Stromal cell of bone marrow (primary cell): Measurements from ENCODE around the gene KIFC3.
"Not testable (repeated sequence)": the region's sequence is repeated elsewhere in the genome, so short reads cannot be mapped to it uniquely, and the experiment has no call there.

ENCODE experiments used
- DNase-seq: peaks from one replicate; pipeline ENCODE4 v3.0.0-alpha.2; 2012; ENCODE audit warnings: low read depth

Gene KIFC3, protein sequence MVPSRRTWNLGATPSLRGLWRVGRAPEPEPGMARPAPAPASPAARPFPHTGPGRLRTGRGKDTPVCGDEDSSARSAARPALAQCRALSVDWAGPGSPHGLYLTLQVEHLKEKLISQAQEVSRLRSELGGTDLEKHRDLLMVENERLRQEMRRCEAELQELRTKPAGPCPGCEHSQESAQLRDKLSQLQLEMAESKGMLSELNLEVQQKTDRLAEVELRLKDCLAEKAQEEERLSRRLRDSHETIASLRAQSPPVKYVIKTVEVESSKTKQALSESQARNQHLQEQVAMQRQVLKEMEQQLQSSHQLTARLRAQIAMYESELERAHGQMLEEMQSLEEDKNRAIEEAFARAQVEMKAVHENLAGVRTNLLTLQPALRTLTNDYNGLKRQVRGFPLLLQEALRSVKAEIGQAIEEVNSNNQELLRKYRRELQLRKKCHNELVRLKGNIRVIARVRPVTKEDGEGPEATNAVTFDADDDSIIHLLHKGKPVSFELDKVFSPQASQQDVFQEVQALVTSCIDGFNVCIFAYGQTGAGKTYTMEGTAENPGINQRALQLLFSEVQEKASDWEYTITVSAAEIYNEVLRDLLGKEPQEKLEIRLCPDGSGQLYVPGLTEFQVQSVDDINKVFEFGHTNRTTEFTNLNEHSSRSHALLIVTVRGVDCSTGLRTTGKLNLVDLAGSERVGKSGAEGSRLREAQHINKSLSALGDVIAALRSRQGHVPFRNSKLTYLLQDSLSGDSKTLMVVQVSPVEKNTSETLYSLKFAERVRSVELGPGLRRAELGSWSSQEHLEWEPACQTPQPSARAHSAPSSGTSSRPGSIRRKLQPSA

DNA sequence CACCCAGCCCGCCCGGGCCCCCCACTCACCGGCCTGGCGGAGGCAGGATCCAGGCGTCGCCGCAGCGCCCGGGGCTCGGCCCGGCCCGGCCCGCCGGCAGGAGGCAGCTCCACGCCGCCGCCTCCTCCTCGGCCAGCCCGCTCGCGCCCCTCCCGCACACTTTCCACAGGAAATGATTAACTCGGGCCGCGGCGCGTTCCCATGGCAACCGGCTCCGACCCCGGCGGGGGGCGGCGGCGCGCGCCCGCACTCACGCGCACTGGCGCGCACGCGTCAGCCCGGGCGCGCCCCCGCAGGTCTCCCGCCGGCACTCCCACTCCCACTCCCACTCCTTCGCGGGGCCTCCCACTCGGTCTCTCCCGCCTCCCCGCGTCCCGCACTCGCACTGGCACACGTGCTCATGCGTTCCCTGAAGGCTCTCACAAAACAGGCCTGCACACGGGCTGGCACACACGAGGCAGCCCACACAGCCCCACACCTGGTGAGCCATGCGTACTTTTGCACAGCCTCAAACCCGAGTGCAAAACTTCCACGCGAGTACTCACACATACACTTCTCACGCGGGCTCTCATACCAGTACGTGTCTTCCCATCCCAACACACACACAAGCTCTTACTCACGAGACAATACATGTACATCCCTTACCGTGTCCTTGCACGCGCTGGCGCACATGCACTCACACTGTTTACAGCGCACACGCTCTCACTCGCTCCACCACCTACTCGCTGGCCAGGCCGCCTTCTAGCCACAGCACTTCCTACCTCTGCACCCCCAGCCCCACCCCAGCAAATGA lies at the start of gene KIFC3:
TSS of gene KIFC3 (minus strand) at position 151 of the 793 bp plus-strand sequence. CDS start 4,248 bp downstream, outside the sequence.
- peak; percentile 60 for DNase-seq

DNA sequence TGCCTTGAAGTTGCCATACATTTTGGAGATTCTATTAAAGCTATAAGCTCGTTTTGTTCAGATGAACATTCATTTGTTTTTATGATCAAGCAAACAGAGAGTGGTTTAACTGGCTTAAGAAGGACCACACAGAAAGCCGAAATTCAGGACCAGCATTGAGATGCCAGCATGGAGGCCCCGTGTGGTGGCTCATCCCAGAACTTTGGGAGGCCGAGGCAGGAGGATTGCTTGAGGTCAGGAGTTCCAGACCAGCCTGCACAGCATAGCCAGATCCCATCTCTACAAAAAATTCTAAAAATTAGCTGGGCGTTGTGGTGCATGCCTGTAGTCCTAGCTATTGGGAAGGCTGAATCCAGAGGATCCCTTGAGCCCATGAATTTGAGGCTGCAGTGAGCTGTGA lies 45.9 kb upstream of the KIFC3 start:
- DNase-seq: no peak

DNA sequence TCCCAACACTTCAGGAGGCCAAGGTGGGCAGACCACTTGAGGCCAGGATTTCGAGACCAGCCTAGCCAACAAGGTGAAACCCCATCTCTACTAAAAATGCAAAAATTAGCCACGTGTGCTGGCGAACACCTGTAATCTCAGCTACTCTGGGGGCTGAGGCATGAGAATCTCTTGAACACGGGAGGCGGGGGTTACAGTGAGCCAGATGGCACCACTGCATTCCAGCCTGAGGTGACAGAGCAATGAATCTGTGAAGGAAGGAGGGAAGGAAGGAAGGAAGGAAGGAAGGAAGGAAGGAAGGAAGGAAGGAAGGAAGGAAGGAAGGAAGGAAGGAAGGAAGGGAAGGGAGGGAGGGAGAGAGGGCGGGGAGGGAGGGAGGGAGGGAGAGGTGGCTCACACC lies 44.6 kb upstream of the KIFC3 start:
- DNase-seq: not testable (repeated sequence)

DNA sequence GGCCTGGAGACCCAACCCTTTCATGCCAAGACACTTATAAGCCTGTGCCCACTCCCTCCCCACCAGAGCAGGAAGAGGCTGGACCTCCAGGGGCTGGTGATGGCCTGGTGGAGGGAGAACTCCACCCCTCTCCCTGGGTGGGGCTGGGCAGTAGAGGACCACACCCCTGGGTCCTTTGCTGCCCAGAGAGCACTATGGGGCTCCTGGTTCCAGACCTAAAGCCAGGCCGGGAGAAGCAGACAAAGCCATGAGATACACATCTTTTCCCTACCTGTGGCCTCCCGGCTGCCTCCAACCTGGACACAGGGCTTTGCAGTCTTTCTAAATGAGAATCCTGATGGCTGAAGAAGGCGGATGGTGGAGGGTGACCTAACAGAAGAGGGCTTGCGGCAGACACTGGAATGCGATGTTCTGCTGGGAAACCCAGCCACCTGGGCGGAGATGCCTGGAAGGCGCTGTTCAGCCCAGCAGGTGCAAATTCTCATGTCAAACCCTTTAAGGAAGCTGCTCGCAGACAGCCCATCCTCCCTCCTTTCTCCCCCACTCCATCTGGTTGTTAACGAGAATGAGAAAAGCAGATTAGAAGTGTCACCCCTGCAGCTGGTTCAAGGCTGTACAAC lies 43.9 kb upstream of the KIFC3 start:
- DNase-seq: no peak

DNA sequence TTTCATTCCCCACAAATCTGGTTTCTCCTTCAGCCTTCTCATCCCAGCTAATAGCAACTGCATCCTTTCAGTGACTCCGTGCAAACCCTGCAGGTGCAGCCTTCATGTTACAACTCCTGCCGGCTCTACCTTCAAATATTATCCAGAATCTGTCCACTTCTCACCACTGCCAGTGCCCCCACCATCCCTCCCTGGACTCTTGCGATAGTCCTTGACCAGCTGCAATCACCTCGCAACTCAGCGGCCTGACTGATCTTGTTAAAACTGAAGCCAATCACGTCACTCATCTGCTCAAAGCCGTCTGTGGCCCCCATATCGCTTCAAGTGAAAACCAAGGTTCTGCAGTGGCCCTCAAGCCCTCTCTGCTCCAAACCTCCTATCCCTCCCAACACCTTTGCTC lies 42.8 kb upstream of the KIFC3 start:
- no peak for DNase-seq

DNA sequence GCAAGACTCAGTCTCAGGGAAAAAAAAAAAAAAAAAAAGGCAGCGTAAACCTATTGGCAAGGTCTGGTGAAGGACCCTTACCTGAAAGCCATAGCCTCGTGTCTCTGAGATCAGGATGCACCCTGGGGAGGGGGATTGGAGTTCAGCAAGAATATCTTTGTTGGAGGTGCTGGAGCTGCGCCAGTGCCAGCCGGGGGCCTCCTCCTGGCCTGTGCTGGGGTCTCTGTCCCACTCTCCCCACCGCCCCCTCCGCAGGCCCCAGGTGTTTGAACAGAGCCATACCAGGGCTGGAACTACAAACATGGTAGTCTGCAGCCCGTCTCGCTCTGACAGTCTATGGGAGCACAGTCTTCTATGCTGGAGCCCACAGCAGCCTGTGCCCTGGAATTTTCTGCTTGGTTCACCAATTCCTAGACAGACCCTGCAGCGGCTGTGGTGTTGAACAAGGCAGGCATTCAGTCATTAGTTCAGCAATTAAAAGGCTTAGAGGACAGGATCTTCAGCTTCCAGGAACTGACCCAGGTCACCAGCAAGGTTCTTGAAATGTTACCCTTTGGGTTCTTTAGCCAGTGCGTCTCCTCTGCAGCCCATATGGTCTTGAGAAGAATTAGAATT lies 42.2 kb upstream of the KIFC3 start:
- DNase-seq: no peak

DNA sequence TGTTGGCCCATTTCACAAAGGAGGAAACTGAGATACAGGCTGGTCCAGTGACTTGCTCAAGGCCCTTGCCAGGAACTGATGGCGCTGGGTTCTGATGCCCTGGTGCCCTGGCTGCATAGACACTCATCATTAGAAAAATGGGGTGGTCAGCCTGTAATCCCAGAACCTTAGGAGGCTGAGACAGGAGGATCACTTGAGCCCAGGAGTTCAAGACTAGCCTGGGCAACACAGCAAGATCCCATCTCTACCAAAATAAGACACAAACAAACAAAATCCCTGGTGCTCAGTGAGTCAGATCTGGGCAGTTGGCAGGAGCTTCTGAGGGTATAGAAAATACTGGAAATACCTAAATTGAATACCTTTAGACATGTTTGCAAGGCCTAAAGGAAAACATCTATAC lies 41.1 kb upstream of the KIFC3 start:
- DNase-seq: no peak

DNA sequence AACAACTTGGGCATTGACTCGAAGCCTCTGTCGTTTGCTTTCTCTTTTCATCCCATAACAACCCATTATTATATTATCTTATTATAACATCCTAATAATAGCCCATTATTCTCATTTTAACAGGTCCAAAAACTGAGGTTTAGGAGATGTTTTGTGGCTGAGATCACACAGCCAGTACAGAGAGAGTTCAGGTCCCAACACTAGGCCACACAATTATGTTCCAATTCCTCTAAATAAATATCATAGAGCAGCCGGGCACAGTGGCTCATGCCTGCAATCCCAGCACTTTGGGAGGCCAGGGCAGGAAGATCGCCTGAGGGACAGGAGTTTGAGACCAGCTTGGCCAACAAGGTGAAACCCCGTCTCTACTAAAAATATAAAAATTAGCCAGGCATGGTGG lies 40.3 kb upstream of the KIFC3 start:
- DNase-seq: no peak

DNA sequence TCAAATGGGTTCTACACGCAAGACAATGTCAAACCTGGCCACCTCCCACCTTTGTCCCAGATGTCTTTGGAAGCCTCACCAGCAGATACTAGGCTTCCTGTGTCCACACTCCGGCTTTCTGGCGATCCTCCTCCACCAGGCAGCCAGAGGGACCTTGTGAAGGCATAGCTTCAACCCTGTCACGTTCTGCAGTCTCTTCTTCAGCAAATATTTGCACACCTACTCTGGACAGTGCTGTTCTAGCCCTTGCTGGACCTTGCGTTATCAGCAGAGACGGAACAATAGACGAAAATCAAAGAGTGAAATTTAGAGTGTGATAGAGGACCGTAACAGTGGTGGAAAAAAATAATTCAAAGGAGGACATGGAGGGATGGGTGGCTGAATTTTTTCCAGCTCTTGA lies 38.5 kb upstream of the KIFC3 start:
- no peak for DNase-seq

DNA sequence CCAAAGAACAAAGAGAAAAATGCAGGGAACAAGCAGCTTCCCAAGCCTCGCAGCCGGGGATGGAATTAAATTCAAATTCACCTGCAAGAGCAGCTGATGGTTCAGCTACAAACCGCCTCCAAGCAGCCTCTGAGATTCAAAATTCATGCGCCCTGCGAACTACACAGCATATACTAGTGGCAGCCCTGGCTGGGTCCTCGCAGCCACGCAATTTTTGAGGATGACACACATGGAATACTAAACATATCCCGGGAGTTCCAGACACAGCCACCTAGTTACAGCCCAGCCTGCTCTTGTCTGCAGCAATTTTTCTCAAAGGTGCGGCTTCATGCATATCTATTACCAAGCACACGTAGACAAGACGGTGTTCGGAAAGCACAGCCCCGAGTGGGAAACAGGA lies 35.9 kb upstream of the KIFC3 start:
- DNase-seq: no peak

DNA sequence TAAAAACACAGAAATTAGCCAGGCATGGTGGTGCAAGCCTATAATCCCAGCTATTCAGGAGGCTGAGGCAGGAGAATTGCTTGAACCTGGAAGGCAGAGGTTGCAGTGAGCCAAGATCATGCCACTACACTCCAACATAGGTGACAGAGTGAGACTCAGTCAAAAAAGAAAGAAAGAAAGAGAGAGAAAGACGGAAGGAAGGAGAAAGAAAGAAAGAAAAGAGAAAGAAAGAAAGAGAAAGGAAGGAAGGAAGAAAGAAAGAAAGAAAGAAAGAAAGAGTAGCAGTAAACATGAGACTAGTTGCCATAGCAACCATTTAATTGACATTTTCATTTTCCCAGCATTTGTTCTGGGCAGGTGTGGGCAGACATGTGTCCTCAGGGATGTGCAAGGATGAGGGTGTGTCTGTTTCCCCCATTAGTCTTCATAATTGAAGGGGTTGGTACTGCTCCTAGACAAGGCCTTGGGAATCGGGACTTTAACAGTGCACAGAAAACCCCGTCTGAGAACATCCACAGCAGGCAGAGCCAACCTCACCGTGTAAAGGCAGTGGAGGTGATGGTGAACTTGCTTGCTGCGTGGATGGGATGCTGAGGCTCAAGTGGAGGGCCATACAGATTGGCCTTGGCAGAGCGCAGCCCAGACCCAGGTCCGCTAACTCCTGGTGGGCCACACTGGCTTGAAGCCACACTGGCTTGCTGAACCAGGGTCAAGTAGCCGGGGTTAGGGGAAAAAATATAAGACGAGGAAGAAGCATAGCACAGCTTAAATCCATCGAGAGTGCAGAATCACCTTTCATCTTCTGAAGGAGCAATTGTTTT lies 35.2 kb upstream of the KIFC3 start:
- no peak for DNase-seq

DNA sequence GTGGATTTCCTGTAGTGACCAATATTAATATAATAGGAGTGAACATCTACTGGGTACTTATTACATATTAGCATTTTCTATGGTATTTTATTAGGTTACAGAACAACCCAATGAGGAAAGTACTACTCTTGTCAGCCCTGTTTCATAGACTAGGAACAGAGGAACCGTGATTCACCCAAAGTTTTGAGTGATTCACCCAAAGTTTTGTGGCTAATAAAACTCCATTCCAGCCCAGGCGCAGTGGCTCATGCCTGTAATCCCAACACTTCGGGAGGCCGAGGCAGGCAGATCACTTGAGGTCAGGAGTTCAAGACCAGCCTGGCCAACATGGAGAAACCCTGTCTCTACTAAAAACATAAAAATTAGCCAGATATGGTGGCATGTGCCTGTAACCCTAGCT lies 33.1 kb upstream of the KIFC3 start:
- peak; percentile 65 for DNase-seq

DNA sequence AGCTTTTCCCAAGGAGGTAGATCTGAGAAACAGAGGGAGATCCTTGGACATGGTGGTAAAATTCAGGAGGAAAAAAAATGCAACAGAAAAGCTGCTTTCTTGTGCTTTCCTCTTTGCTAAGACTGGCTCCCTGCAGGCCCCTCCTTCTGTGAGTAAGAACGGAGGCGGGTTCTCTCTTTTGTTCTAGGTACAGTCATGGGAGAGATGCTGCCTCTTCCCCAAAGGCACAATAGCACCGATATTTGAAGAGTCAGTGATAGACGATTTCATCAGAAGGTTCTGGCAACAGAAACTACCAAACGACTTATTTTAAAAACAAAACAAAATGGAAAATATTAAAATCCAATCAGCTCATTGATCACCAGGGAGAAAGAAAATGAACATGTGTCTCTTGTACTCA lies 32.6 kb upstream of the KIFC3 start:
- no peak for DNase-seq

DNA sequence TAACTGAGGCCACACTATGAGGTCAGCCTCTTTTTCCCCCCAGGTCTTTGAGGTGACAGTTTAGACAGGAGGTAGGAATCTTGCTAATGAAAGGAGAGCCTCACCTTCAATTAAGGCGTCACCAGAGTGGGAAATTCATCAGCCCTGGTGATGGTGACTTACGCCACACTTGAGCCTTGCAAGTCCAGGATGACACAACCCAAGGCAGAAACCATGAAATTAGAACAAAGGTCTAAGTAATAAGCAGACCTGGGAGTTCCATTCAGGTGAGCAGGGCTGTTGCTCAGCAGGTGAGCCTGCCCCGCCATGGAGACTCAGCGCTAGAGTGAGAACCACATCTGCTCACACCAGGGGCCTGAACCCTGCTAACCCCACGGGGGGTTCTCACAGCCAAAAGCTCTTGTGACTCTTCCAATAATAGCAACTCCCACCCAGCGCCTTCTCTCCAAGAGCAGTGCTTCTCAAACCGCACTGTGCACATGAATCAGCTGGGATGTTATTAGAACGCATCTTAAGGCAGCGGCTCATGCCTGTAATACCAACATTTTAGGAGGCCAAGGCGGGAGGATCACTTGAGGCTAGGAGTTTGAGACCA lies 28.7 kb upstream of the KIFC3 start:
- no peak for DNase-seq

DNA sequence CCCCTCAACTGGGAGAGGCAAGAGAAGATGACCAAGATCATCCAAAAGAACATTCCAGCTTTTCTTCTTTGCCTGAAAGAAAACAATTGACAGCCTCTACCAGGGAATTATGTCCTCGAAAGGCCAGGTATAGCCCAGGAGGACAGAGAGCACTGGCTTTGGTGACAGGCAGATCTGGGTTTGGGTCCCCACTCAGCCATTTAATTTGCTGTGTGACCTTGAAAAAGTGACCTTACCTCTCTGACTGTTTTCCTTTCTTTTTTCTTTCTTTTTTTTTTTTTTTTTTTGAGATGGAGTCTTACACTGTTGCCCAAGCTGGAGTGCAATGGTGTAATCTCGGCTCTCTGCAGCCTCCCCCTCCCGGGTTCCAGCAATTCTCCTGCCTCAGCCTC lies 27.7 kb upstream of the KIFC3 start:
- DNase-seq: no peak

DNA sequence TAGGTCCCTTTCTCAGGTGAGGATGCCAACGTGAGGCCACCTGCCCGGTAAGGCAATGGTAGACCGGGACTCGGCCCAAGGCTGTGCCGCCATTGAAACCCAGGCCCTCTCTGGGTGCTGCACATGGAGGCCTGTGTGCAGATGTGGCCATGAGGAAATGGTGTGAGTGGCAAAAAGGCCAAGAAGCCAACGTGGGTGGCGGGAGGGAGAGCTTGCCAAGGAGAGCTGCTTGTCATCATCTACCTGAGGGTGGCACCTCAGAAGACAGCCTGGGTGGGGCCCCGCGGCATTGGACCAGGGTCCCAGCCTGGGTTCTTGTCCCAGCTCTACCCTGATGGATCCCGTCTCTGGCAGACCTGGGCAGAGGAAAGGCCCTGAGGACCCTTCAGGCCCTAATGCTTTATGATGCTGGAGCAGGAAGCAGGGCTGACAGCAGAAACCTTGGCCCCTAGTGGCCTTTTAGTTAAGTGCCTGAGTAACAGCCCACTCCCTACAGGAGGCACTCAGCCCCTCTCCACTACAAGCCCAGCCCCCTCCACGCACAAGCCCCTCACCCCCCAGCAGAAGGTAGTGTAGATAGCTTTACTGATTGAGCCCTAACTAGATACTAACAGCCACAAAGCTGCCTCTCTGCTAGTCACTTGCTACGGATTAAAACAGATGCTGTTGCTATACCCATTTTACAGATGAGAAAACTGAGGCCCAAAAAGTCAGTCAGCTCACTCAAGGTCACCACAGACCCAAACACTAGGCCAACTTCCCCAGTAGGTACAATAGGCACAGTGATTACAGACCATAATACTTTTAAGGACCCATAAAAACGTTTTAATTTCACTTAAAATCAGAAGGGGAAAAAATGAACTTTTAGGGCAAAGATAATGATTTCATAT lies 26.2 kb upstream of the KIFC3 start:
- no peak for DNase-seq

DNA sequence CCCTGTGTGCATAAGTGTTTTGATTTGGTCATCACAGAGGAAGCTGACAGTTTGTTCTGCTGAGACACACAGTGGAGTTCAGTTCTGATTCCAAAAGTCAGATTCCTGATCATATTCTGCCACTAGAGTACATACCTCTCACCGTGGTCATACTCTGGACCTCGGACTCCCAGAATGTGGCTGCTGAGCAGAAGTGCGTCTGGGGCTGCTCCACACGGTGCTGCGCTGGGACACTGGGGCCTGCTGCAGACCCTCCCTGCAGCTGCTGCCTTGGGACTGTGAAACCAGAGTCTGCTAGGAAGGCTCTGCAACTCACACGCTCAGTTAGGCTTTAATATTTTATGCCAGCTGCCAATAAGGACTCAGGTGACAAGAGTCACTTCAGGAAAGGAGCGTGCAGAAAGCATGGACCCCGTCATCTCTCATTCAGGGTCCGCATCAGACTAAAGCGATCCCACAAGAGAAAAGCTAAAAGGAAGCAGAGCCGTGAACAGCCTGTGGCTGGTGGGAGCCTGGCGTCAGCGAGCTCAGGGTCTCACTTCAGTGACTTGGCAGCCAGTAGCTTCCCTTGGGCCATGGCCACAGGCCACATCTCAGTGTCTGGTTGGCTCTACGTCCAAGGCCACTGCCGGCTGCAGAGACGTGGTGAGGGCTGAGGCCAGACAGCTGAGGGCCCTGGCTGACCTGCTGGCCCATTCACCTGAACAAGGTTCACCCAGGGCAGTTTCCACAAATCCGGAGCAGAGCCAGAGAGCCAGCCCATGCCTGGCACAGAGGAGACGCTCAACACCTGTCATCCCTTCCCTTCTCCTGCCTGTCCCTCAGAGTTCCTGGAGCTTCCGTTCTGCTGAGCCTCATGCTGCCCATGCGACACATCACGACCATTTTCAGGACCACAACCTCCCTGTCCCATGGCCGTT lies 24.7 kb upstream of the KIFC3 start:
- no peak for DNase-seq

DNA sequence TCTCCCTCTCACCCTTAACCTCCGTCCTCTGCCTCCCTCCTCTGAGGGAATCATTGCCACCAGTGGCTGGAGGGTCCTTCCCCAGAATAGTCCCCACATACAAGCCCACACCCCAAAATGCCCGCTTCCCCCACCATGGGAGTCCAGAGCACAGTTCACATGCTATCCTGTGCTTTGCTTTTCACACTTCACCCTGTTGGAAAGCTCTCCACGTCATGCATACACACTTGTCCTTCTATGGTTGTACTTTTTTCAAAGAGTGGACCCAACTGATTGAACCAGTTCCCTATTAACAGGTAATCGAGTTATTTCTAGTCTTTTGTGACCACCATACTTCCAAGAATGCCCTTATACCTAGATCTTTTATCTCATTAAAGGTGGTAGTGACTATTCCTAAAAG lies 23.8 kb upstream of the KIFC3 start:
- no peak for DNase-seq
